ENCODE results near the gene E4F1. TPM values are rescaled to one million over a fixed set of nuclear protein-coding genes. Genes with fewer than 3 reads are reported as not detected.
A peak's percentile ranks its signal among the peaks of the same experiment; 100 is the strongest.

E4F1 gene
- total and polyA plus RNA-seq, 9 of the 15 experiments (the other 6 are each of a cell fraction or from before 2014, with no cell fraction given): 0.48 to 94.9 (median 20.4) TPM

DNA sequence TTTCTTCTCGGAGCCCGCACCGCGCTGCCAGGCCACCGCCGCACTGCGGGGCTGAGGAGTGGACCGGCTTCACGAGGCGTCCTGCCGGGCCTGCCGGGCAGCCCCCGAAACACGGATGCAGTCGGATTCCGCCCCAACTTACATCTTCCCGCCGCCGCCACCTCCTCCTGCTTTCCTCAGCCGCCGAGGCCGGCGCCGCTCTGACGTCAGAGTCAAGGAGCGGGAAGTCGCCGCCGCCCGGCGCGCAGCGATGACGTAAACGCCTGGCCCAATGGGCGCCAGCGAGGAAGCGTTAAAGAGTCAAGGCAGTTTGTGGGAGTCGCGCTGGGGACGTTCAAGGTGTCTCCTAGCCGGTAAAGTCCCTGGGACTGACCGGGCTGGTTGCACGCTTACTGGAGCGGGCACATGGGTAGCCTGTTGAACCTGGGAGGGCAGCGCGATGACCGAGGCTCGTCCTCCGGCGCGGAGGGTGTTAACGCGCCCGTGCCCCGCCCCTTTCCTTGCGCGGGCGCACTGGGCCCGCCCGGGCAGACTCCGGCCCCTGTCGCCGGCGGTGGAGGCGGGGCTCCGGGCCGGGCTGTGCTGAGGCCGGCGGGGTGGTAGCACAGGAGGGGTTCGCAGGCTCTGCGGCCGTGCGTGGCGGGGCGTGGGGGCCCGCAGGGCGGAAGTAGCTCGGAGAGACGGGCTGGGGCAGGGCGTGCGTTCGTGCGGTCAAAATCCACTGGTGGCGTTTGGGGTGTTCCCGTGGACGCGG lies 44.7 kb downstream of the E4F1 start, which contains the start of gene RNPS1 (continued):
- TF ChIP-seq RBM17 (IDR thresholded peaks at IDR 0.05; ENCODE audit: borderline replicate concordance, low read depth, low read length): no peak
- peak; percentile 89; the same call in 1 of the 2 replicates for TF ChIP-seq SIN3B (IDR thresholded peaks at IDR 0.05; ENCODE audit: low read depth)
- peak; percentile 69 for TF ChIP-seq ZBED1 (IDR thresholded peaks at IDR 0.05)
- TF ChIP-seq TAL1 (IDR thresholded peaks at IDR 0.05): no peak
- TF ChIP-seq GABPB1 (CRISPR knock-in tag; IDR thresholded peaks at IDR 0.05): peak; percentile 77; the same call in 1 of the 2 replicates
- TF ChIP-seq MEIS2 (IDR thresholded peaks at IDR 0.05; ENCODE audit: partially characterized antibody): peak; percentile 68
- peak; percentile 98 for TF ChIP-seq ATF7 (IDR thresholded peaks at IDR 0.05)
- TF ChIP-seq GTF2F1 (IDR thresholded peaks at IDR 0.05; ENCODE audit: low read depth, low read length): peak; percentile 75
- peak; percentile 78; the same call in 1 of the 2 replicates for TF ChIP-seq LCOR (CRISPR knock-in tag; IDR thresholded peaks at IDR 0.05)
- no peak for TF ChIP-seq ASH1L (IDR thresholded peaks at IDR 0.05; ENCODE audit: borderline replicate concordance, low read depth, partially characterized antibody)
- TF ChIP-seq, protein P1, sequence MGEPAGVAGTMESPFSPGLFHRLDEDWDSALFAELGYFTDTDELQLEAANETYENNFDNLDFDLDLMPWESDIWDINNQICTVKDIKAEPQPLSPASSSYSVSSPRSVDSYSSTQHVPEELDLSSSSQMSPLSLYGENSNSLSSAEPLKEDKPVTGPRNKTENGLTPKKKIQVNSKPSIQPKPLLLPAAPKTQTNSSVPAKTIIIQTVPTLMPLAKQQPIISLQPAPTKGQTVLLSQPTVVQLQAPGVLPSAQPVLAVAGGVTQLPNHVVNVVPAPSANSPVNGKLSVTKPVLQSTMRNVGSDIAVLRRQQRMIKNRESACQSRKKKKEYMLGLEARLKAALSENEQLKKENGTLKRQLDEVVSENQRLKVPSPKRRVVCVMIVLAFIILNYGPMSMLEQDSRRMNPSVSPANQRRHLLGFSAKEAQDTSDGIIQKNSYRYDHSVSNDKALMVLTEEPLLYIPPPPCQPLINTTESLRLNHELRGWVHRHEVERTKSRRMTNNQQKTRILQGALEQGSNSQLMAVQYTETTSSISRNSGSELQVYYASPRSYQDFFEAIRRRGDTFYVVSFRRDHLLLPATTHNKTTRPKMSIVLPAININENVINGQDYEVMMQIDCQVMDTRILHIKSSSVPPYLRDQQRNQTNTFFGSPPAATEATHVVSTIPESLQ (CRISPR knock-in tag; IDR thresholded peaks at IDR 0.05): no peak; the same call in 1 of the 2 replicates
- TF ChIP-seq ETV6 (IDR thresholded peaks at IDR 0.05; ENCODE audit: borderline replicate concordance in 1 of 2, low read depth in 2 of 2, low read length in 1 of 2): 0 out of 4 replicates have a peak, but pooled peaks of 1 of the 2 experiments have one; percentile 15
- TF ChIP-seq ETV6 (CRISPR knock-in tag; IDR thresholded peaks at IDR 0.05; ENCODE audit: borderline replicate concordance): no peak
- peak; percentile 92 for TF ChIP-seq TOE1 (IDR thresholded peaks at IDR 0.05; ENCODE audit: borderline replicate concordance)
- TF ChIP-seq TOE1 (CRISPR knock-in tag; IDR thresholded peaks at IDR 0.05; ENCODE audit: borderline replicate concordance, low read depth): peak; percentile 89; the same call in 1 of the 2 replicates
- TF ChIP-seq, protein P2, sequence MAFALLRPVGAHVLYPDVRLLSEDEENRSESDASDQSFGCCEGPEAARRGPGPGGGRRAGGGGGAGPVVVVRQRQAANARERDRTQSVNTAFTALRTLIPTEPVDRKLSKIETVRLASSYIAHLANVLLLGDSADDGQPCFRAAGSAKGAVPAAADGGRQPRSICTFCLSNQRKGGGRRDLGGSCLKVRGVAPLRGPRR (CRISPR knock-in tag; IDR thresholded peaks at IDR 0.05): no peak
- peak; percentile 69 for TF ChIP-seq SMAD1 (IDR thresholded peaks at IDR 0.05; ENCODE audit: low read depth, low read length, partially characterized antibody)
- TF ChIP-seq NFIX (CRISPR knock-in tag; IDR thresholded peaks at IDR 0.05; ENCODE audit: low read depth): no peak; the same call in 1 of the 2 replicates
- TF ChIP-seq JUN (IDR thresholded peaks at IDR 0.05; ENCODE audit: borderline replicate concordance, low read depth, low read length): peak; percentile 61
- TF ChIP-seq JUN (CRISPR knock-in tag; IDR thresholded peaks at IDR 0.05; ENCODE audit: borderline replicate concordance): peak; percentile 91; the same call in 1 of the 2 replicates
- TF ChIP-seq SAFB2 (IDR thresholded peaks at IDR 0.05; ENCODE audit: borderline replicate concordance, low read depth, low read length, severe bottlenecking): no peak
- TF ChIP-seq NFXL1 (CRISPR knock-in tag; IDR thresholded peaks at IDR 0.05): no peak
- TF ChIP-seq, protein P3, sequence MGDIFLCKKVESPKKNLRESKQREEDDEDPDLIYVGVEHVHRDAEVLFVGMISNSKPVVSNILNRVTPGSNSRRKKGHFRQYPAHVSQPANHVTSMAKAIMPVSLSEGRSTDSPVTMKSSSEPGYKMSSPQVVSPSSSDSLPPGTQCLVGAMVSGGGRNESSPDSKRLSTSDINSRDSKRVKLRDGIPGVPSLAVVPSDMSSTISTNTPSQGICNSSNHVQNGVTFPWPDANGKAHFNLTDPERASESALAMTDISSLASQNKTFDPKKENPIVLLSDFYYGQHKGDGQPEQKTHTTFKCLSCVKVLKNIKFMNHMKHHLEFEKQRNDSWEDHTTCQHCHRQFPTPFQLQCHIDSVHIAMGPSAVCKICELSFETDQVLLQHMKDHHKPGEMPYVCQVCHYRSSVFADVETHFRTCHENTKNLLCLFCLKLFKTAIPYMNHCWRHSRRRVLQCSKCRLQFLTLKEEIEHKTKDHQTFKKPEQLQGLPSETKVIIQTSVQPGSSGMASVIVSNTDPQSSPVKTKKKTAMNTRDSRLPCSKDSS (IDR thresholded peaks at IDR 0.05; ENCODE audit: low read depth, partially characterized antibody): no peak
- no peak for TF ChIP-seq HDAC6 (IDR thresholded peaks at IDR 0.05; ENCODE audit: low read depth, low read length)
- peak; percentile 91 for TF ChIP-seq KDM5B (IDR thresholded peaks at IDR 0.05; ENCODE audit: insufficient replicate concordance, low read depth, low read length)

Data from K562 (cell line).